ENCODE data around the gene CERKL. TPM values are rescaled to one million over a fixed set of nuclear protein-coding genes. Genes with fewer than 3 reads are reported as not detected.

CERKL gene
- total RNA-seq, 1 donor from 2014 or later: not detected

DNA sequence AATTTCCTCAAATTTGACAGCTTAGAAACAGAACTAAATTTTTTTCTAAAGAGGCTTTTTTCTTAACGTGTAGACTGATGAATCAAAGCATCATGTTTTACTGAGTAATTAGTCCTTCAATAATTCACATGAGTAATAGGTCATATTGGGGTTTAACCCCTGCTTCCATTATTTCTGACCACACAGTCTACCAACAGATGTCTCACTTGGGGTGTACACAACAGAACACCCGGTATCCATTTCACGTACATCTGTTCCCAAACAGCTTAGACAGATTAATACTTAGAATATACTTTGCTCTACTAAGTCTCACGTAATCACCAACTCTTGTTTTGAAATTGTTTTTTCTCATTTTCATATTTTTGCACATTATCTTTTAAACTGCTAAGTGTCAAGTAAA is 14.8 kb downstream of the CERKL start:
- no peak for DNase-seq (ENCODE audit: extremely low spot score, unreplicated experiment)
- Mint-ChIP-seq H3K27ac (ENCODE audit: unreplicated experiment) (no peak overlapping the region), H3K27me3 (ENCODE audit: unreplicated experiment) (peaks cover 44% of the 10 kb centered on the region), H3K36me3 (ENCODE audit: unreplicated experiment) (no peaks in the 10 kb centered on the region), H3K4me3 (ENCODE audit: unreplicated experiment) (no peak overlapping the region), H3K9me3 (ENCODE audit: unreplicated experiment) (no peaks in the 10 kb centered on the region), H3K4me1 (ENCODE audit: unreplicated experiment) (no peaks in the 10 kb centered on the region)
- TF ChIP-seq, protein P1, sequence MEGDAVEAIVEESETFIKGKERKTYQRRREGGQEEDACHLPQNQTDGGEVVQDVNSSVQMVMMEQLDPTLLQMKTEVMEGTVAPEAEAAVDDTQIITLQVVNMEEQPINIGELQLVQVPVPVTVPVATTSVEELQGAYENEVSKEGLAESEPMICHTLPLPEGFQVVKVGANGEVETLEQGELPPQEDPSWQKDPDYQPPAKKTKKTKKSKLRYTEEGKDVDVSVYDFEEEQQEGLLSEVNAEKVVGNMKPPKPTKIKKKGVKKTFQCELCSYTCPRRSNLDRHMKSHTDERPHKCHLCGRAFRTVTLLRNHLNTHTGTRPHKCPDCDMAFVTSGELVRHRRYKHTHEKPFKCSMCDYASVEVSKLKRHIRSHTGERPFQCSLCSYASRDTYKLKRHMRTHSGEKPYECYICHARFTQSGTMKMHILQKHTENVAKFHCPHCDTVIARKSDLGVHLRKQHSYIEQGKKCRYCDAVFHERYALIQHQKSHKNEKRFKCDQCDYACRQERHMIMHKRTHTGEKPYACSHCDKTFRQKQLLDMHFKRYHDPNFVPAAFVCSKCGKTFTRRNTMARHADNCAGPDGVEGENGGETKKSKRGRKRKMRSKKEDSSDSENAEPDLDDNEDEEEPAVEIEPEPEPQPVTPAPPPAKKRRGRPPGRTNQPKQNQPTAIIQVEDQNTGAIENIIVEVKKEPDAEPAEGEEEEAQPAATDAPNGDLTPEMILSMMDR (IDR thresholded peaks at IDR 0.05): no peak

DNA sequence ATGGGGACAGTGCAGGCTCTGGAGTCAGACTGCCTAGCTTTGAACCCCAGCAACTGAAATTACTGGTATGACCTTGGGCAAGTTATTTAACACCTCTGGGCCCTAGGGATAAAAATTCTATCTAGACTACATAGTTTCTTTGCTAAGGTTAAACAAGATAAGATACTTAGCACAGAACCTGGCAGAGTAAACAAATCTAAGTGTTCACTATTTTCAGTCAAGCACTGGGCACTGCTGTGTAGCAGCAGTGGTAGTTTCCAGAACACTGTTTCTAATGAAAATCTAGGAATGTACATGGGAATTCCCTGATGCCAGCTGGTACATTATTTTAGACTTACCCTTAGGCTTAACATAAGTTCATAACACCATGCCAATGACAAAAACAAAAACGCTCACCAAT is 17.2 kb downstream of the CERKL start:
- Mint-ChIP-seq H3K27me3 (ENCODE audit: unreplicated experiment) (peaks cover 43% of the 10 kb centered on the region), H3K27ac (ENCODE audit: unreplicated experiment) (no peak overlapping the region)

DNA sequence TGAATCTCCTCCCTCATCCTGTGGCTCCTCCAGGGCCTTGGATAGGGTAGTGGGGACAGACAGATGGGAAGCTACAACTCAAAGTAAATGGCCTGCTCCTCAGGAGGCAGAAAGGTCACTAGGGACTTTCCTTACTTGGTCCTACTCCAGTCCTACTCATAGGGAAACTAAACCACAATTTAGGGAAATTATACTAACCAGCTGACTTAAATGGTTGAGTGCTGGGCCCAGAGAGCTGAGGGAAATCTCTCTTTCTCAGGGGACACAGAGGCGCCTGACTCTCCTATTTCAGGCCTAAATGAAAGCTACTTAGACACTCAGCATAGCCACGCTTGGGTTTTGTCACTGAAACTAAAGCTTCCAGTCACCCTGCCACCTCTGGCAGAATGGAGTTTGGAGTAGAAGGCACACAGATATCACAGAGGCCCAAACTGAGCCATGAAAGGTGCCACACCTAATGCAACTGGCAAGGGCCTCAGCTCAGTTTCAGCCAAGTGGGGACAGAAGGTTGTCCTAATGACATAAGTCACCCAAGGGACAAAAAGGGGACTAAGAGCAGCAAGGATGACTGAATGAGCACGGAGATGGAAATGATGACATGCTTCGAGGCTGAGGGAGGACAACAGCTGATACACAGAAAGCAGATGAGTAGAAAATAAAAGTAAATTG is 24.0 kb downstream of the CERKL start:
- TF ChIP-seq, protein P1 (IDR thresholded peaks at IDR 0.05): no peak
- no peak for DNase-seq (ENCODE audit: extremely low spot score, unreplicated experiment)
- H3K27me3 Mint-ChIP-seq (ENCODE audit: unreplicated experiment): peaks cover 50% of the 10 kb centered on the region
- H3K27ac Mint-ChIP-seq (ENCODE audit: unreplicated experiment): no peak overlapping the region
- no peaks in the 10 kb centered on the region for H3K9me3 Mint-ChIP-seq (ENCODE audit: unreplicated experiment)
- no peak overlapping the region for H3K4me3 Mint-ChIP-seq (ENCODE audit: unreplicated experiment)
- no peaks in the 10 kb centered on the region for H3K36me3 Mint-ChIP-seq (ENCODE audit: unreplicated experiment)
- no peaks in the 10 kb centered on the region for H3K4me1 Mint-ChIP-seq (ENCODE audit: unreplicated experiment)

More for the DNA sequence above, 17.2 kb downstream of the CERKL start:
- Mint-ChIP-seq H3K4me3 (ENCODE audit: unreplicated experiment) (no peak overlapping the region), H3K4me1 (ENCODE audit: unreplicated experiment) (no peaks in the 10 kb centered on the region), H3K9me3 (ENCODE audit: unreplicated experiment) (no peaks in the 10 kb centered on the region), H3K36me3 (ENCODE audit: unreplicated experiment) (no peaks in the 10 kb centered on the region)
- TF ChIP-seq, protein P1 (IDR thresholded peaks at IDR 0.05): no peak
- DNase-seq (ENCODE audit: extremely low spot score, unreplicated experiment): no peak

DNA sequence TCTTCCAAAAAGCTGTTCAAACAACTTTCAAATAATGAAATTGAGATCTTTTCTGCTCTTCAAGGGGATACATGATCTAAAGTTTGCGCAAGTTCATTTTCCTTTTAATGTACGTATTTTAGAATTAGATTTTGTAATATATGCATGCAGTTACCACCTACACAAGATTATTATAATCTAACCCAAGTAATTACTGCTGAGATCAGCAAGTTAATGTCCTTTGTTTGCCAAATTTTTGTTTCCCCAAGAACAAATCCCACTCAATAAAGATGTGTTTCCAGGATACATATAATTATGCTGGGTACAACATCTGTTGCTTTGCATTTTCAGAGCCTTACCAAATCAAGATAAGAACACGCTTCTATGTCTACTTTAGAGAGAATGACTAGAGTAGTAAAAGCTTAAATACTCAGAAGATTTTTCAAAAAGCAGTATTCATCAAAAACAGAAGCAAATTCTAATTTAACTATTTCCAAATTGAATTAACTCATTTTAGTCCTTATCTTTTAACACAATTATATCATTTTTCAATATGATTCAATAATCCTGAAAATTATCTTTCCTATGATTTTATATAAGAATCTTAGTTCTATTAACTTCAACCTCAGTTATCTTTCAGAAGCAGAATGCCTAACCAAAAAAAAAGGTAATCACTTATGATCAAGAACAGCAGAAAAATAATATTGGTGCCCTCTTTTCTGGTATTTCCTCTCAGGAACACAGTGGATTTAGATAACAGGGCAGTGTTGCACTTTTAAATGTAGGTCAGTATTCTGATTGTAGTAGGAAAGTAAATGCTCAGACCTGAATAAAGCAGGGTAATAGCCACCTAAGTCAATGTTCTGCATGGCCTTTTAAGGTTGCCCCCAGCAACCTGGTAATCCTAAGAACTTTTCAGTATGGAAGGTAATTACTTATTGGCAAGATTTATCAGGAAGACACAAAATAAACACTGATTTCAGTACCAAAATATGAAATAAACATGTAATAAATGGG is 28.0 kb downstream of the CERKL start:
- Mint-ChIP-seq H3K27ac (ENCODE audit: unreplicated experiment) (no peak overlapping the region), H3K4me1 (ENCODE audit: unreplicated experiment) (no peaks in the 10 kb centered on the region), H3K9me3 (ENCODE audit: unreplicated experiment) (no peaks in the 10 kb centered on the region), H3K36me3 (ENCODE audit: unreplicated experiment) (no peaks in the 10 kb centered on the region), H3K4me3 (ENCODE audit: unreplicated experiment) (no peak overlapping the region), H3K27me3 (ENCODE audit: unreplicated experiment) (peaks cover 58% of the 10 kb centered on the region)
- no peak for DNase-seq (ENCODE audit: extremely low spot score, unreplicated experiment)
- TF ChIP-seq, protein P1 (IDR thresholded peaks at IDR 0.05): no peak

DNA sequence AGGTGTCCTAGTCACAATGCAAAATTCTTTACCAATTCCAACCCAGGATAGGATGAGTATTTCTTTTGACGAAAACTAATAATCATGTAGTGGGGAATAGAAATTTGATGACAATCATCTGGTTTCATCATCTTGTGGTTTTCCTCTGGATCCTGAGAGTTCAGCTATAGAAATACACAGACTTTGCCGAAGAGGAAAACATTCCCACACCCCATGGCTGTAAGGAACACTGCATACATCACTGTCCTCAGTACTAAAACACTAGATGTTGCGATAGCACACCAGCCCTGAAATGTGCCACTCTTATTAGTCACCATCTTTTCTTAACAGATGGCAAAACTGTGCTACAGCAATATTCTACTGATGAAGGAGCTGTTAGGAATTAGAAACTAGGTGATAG is 29.4 kb downstream of the CERKL start:
- Mint-ChIP-seq H3K9me3 (ENCODE audit: unreplicated experiment) (no peaks in the 10 kb centered on the region), H3K4me1 (ENCODE audit: unreplicated experiment) (no peaks in the 10 kb centered on the region), H3K27me3 (ENCODE audit: unreplicated experiment) (peaks cover 57% of the 10 kb centered on the region), H3K4me3 (ENCODE audit: unreplicated experiment) (no peak overlapping the region), H3K27ac (ENCODE audit: unreplicated experiment) (no peak overlapping the region), H3K36me3 (ENCODE audit: unreplicated experiment) (no peaks in the 10 kb centered on the region)
- TF ChIP-seq, protein P1 (IDR thresholded peaks at IDR 0.05): no peak
- DNase-seq (ENCODE audit: extremely low spot score, unreplicated experiment): no peak

Data from osteocyte (in vitro differentiated cells).